Neural crest cell (in vitro differentiated cells): ENCODE results near the gene CDK7. TPM values are rescaled to one million over a fixed set of nuclear protein-coding genes. Genes with fewer than 3 reads are reported as not detected.
A peak's percentile ranks its signal among the peaks of the same experiment; 100 is the strongest.

Experiments used
- DNase-seq: peaks from one replicate; pipeline ENCODE4 v3.0.0; 2021; ENCODE audit warnings: low read depth, mixed read lengths, low spot score
- H3K27ac Mint-ChIP-seq: one replicate; pipeline ENCODE4 v1.8.0; 2021; ENCODE audit warnings: mild to moderate bottlenecking, mixed read lengths; ENCODE audit not compliant: unreplicated experiment
- H3K27me3 Mint-ChIP-seq: 2 replicates; pipeline ENCODE4 v1.8.0; 2021; ENCODE audit warnings: low read depth, mild to moderate bottlenecking, mixed read lengths
- H3K36me3 Mint-ChIP-seq: 2 replicates; pipeline ENCODE4 v1.8.0; 2021; ENCODE audit warnings: low read depth, mild to moderate bottlenecking, mixed read lengths
- H3K4me1 Mint-ChIP-seq: 2 replicates; pipeline ENCODE4 v1.8.0; 2021; ENCODE audit warnings: mixed read lengths
- H3K4me3 Mint-ChIP-seq: one replicate; pipeline ENCODE4 v1.8.0; 2021; ENCODE audit warnings: mild to moderate bottlenecking, mixed read lengths
- H3K9me3 Mint-ChIP-seq: 2 replicates; pipeline ENCODE4 v1.8.0; 2021; ENCODE audit warnings: mixed read lengths
- CTCF ChIP-seq: fragments of 200-600 bp; sonication (generic); conservative IDR thresholded peaks from 2 replicates; pipeline ENCODE4 v1.5.0; 2021; ENCODE audit warnings: antibody characterized with exemption, mild to moderate bottlenecking
- total RNA-seq: library from RNA; stranded (reverse); gene quantifications from 2 replicates; pipeline ENCODE4 v1.2.1, GENCODE V29; 2021

Gene CDK7
- total RNA-seq, 1 donor from 2014 or later, result 29.4 TPM

GRCh38 chr5:69288688-69289087 is 54.0 kb downstream of the CDK7 start:
- DNase-seq, result no peak
- H3K27ac Mint-ChIP-seq, result peak overlapping the region; percentile 23
- no peaks in the 10 kb centered on the region for H3K27me3 Mint-ChIP-seq
- peaks cover 15% of the 10 kb centered on the region for H3K4me1 Mint-ChIP-seq
- no peaks in the 10 kb centered on the region for H3K36me3 Mint-ChIP-seq
- no peaks in the 10 kb centered on the region for H3K9me3 Mint-ChIP-seq
- H3K4me3 Mint-ChIP-seq, result no peak overlapping the region
- TF ChIP-seq CTCF, result no peak

GRCh38 chr5:69292306-69292705 is 57.6 kb downstream of the CDK7 start:
- no peak for DNase-seq
- Mint-ChIP-seq H3K27me3 (no peaks in the 10 kb centered on the region), H3K27ac (no peak overlapping the region), H3K36me3 (no peaks in the 10 kb centered on the region), H3K4me1 (peaks cover 10% of the 10 kb centered on the region), H3K4me3 (no peak overlapping the region), H3K9me3 (no peaks in the 10 kb centered on the region)
- TF ChIP-seq CTCF, result no peak

- no peak for TF ChIP-seq CTCF
- Mint-ChIP-seq H3K36me3 (no peaks in the 10 kb centered on the region), H3K27me3 (no peaks in the 10 kb centered on the region)
Measured at GRCh38 chr5:69293882-69294281, 59.2 kb downstream of the CDK7 start.

GRCh38 chr5:69295088-69295754 is 60.5 kb downstream of the CDK7 start:
- H3K4me1 Mint-ChIP-seq, result no peaks in the 10 kb centered on the region
- DNase-seq, result no peak
- no peaks in the 10 kb centered on the region for H3K36me3 Mint-ChIP-seq
- H3K27me3 Mint-ChIP-seq, result no peaks in the 10 kb centered on the region
- H3K4me3 Mint-ChIP-seq, result no peak overlapping the region
- H3K27ac Mint-ChIP-seq, result no peak overlapping the region
- no peaks in the 10 kb centered on the region for H3K9me3 Mint-ChIP-seq
- no peak for TF ChIP-seq CTCF

More at GRCh38 chr5:69293882-69294281, 59.2 kb downstream of the CDK7 start:
- H3K4me3 Mint-ChIP-seq, result no peak overlapping the region
- H3K9me3 Mint-ChIP-seq, result no peaks in the 10 kb centered on the region
- DNase-seq, result no peak
- H3K27ac Mint-ChIP-seq, result no peak overlapping the region
- no peaks in the 10 kb centered on the region for H3K4me1 Mint-ChIP-seq

- no peak for TF ChIP-seq CTCF
- no peaks in the 10 kb centered on the region for H3K27me3 Mint-ChIP-seq
- H3K4me3 Mint-ChIP-seq, result no peak overlapping the region
- H3K4me1 Mint-ChIP-seq, result no peaks in the 10 kb centered on the region
- DNase-seq, result no peak
- H3K27ac Mint-ChIP-seq, result no peak overlapping the region
- H3K36me3 Mint-ChIP-seq, result no peaks in the 10 kb centered on the region
- H3K9me3 Mint-ChIP-seq, result no peaks in the 10 kb centered on the region
Measured at GRCh38 chr5:69299625-69300024, 64.9 kb downstream of the CDK7 start.
